Measurements from ENCODE around the gene SNAPC2. TPM values are rescaled to one million over a fixed set of nuclear protein-coding genes. Genes with fewer than 3 reads are reported as not detected.

The SNAPC2 gene
- total RNA-seq, 1 donor from 2014 or later = 10.3 TPM

GRCh38 chr19:7971553-7972520, 51.7 kb downstream of the SNAPC2 start:
- intact Hi-C loops (cut with DNase I) = loop anchor here (5.0 kb wide), 1 partner anchor 280 kb away; no protein-coding TSS in a partner anchor
- no peak for DNase-seq (ENCODE audit: missing footprints)
- no peak for ATAC-seq

Other genes with a start within 250 kb of the SNAPC2 start
- 1.1 TPM for gene MCEMP1, start 243.2 kb upstream of the SNAPC2 start, total RNA-seq
- gene TRAPPC5, start 239.5 kb upstream of the SNAPC2 start, total RNA-seq = 139 TPM
- 0.30 TPM for gene FCER2, start 218.2 kb upstream of the SNAPC2 start, total RNA-seq
- 2.2 TPM for gene CLEC4G, start 188.2 kb upstream of the SNAPC2 start, total RNA-seq
- gene CD209, start 172.8 kb upstream of the SNAPC2 start, total RNA-seq = 15.6 TPM
- not detected for gene CLEC4M, start 157.1 kb upstream of the SNAPC2 start, total RNA-seq
- 21.5 TPM for gene EVI5L, start 90.1 kb upstream of the SNAPC2 start, total RNA-seq
- not detected for gene PRR36, start 45.9 kb upstream of the SNAPC2 start, total RNA-seq
- gene LRRC8E, start 31.8 kb upstream of the SNAPC2 start, total RNA-seq = 2.5 TPM
- gene MAP2K7, start 16.5 kb upstream of the SNAPC2 start, total RNA-seq = 28.0 TPM
- 7.2 TPM for gene TGFBR3L, start 5.5 kb upstream of the SNAPC2 start, total RNA-seq
- 0.19 TPM for gene CTXN1, start 5.8 kb downstream of the SNAPC2 start, total RNA-seq
- gene TIMM44, start 23.3 kb downstream of the SNAPC2 start, total RNA-seq = 111 TPM
- 55.1 TPM for gene ELAVL1, start 85.3 kb downstream of the SNAPC2 start, total RNA-seq
- not detected for gene CCL25, start 132.4 kb downstream of the SNAPC2 start, total RNA-seq
- gene FBN3, start 229.3 kb downstream of the SNAPC2 start, total RNA-seq = not detected

Measured in Right ventricle myocardium inferior (tissue), 1 donor.